PC-9 (cell line): ENCODE results near the gene DGLUCY. TPM values are rescaled to one million over a fixed set of nuclear protein-coding genes. Genes with fewer than 3 reads are reported as not detected.
"Not testable (repeated sequence)": the region's sequence is repeated elsewhere in the genome, so short reads cannot be mapped to it uniquely, and the experiment has no call there.

ENCODE experiments used
- BruUV-seq: library from RNA; stranded (reverse); fragments of 400-500 nt; replicated peaks from 2 replicates; lab custom pipeline; 2021; lab: Mats Ljungman, UMichigan
- CTCF ChIA-PET: fragments of 300-600 bp; sonication (Branson Sonifier 250); formaldehyde crosslinking; loops from one replicate; lab custom pipeline; 2022; ENCODE audit warnings: antibody characterized with exemption; lab: Charles Lee
- POLR2A ChIA-PET: fragments of 300-600 bp; sonication (Branson Sonifier 250); formaldehyde crosslinking; loops from one replicate; lab custom pipeline; 2022; ENCODE audit warnings: antibody characterized with exemption; ENCODE audit not compliant: unreplicated experiment; lab: Charles Lee
- DNase-seq, 2 experiments: peaks; one replicate each; pipeline versions ENCODE4 v3.0.0 to v3.0.0-alpha.2; 2015 to 2022; ENCODE audit warnings: mixed read lengths in 1 of 2
- H2AFZ ChIP-seq: fragments of 200-600 bp; sonication (generic); 2 replicates; pipeline ENCODE4 v1.8.1; 2017; ENCODE audit warnings: antibody characterized with exemption
- H3F3A ChIP-seq: fragments of 200-600 bp; sonication (generic); 2 replicates; pipeline ENCODE4 v1.8.1; 2017; ENCODE audit warnings: antibody characterized with exemption, mild to moderate bottlenecking, low read depth; ENCODE audit not compliant: insufficient read depth
- H3K27ac ChIP-seq: fragments of 200-600 bp; sonication (generic); 2 replicates; pipeline ENCODE4 v1.6.1; 2016; ENCODE audit warnings: mixed run types
- H3K27me3 ChIP-seq: fragments of 200-600 bp; sonication (generic); 2 replicates; pipeline ENCODE4 v1.6.1; 2016; ENCODE audit warnings: low read depth, mixed run types; ENCODE audit not compliant: insufficient read depth
- H3K36me3 ChIP-seq: fragments of 200-600 bp; sonication (generic); 2 replicates; pipeline ENCODE4 v1.6.1; 2016; ENCODE audit warnings: low read depth, mixed run types
- H3K4me1 ChIP-seq: fragments of 200-600 bp; sonication (generic); replicated peaks from 2 replicates; pipeline ENCODE4 v1.6.1; 2016; ENCODE audit warnings: mixed run types; ENCODE audit not compliant: insufficient read depth
- H3K4me2 ChIP-seq: fragments of 200-600 bp; sonication (generic); 2 replicates; pipeline ENCODE4 v1.6.1; 2017; ENCODE audit warnings: mixed run types
- H3K4me3 ChIP-seq: fragments of 200-600 bp; sonication (generic); 2 replicates; pipeline ENCODE4 v1.6.1; 2016; ENCODE audit warnings: mixed run types
- H3K79me2 ChIP-seq: fragments of 200-600 bp; sonication (generic); 2 replicates; pipeline ENCODE4 v1.6.1; 2017; ENCODE audit warnings: low read depth, mixed run types
- H3K9me2 ChIP-seq: fragments of 200-600 bp; sonication (generic); 2 replicates; pipeline ENCODE4 v1.8.1; 2017; ENCODE audit warnings: mild to moderate bottlenecking; ENCODE audit not compliant: insufficient read depth
- H3K9me3 ChIP-seq: fragments of 200-600 bp; sonication (generic); 2 replicates; pipeline ENCODE4 v1.8.1; 2016; ENCODE audit warnings: low read depth; ENCODE audit not compliant: insufficient read depth
- H4K20me1 ChIP-seq: fragments of 200-600 bp; sonication (generic); 2 replicates; pipeline ENCODE4 v1.8.1; 2017; ENCODE audit not compliant: insufficient read depth
- EZH2 ChIP-seq: fragments of 200-600 bp; sonication (generic); IDR thresholded peaks from 2 replicates; pipeline ENCODE4 v1.8.0; 2017; ENCODE audit warnings: antibody characterized with exemption, low read depth
- intact Hi-C: fragments of 100-400 bp; cut with micrococcal nuclease; formaldehyde crosslinking; loops from one replicate; pipeline ENCODE4 v1.10.0; 2022; ENCODE audit not compliant: unreplicated experiment
- total RNA-seq: library from RNA; stranded (reverse); gene quantifications from 2 replicates; pipeline ENCODE4 v1.2.3, GENCODE V29; 2021
- TF ChIP-seq, protein P1 (sequence below): fragments of 200-600 bp; sonication (generic); conservative IDR thresholded peaks from 2 replicates; pipeline ENCODE4 v1.6.1; 2017; ENCODE audit warnings: mixed run types, antibody characterized with exemption, mild to moderate bottlenecking, moderate library complexity

DGLUCY gene
- total RNA-seq, 1 experiment from 2014 or later: 15.9 TPM

DNA sequence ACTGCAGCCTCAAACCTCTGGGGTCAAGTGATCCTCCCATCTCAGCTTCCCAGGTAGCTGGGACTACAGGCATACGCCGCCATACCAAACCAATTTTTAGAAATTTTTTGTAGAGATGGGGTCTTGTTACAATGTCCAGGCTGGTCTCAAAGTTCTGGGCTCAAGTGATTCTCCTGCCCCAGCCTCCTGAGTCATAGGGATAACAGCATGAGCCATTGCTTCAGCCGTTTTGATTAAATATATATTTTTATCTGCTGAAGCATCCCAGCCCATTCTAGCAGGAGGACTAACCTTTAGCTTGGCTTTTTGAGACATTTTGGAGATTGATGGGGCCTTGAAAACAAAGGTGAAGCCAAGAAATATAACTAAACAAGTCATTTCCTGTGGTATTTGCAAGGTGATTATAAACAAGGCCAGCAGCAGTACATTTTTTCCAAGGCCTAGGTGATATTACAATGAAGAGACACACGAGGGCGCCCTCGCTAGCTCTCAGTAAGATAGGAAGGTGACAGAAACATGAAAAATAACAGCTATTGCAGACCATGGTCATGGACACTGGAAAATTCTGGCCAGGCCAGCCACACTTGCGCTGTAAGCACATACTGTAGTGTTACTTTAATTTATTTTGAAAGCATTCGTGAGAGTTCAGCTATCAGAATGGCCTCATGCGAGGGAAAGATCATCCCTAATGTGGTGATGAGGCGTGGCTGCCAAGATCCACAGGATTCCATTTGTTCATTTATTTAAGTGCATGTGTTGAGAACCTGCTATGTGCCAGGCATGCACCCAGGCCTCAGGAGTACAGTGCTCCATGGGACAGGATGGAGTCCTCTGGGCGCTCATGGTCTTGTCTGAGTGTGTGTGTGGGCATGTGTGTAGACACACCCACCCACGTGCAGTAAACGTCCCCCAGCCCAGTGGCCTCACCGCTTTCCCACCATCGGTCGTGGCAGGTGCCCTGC, 63.5 kb downstream of the DGLUCY start:
- no peaks in the 10 kb centered on the region for H3K4me1 ChIP-seq
- BruUV-seq: no TSS peak
- peak; percentile 10 to 51 for DNase-seq
- H3K9me2 ChIP-seq: no peaks in the 10 kb centered on the region
- intact Hi-C loops: loop anchor here (1.0 kb wide), 1 partner anchor 109 kb away; no protein-coding TSS in a partner anchor
- no peak overlapping the region for H2AFZ ChIP-seq
- TF ChIP-seq, protein P1, sequence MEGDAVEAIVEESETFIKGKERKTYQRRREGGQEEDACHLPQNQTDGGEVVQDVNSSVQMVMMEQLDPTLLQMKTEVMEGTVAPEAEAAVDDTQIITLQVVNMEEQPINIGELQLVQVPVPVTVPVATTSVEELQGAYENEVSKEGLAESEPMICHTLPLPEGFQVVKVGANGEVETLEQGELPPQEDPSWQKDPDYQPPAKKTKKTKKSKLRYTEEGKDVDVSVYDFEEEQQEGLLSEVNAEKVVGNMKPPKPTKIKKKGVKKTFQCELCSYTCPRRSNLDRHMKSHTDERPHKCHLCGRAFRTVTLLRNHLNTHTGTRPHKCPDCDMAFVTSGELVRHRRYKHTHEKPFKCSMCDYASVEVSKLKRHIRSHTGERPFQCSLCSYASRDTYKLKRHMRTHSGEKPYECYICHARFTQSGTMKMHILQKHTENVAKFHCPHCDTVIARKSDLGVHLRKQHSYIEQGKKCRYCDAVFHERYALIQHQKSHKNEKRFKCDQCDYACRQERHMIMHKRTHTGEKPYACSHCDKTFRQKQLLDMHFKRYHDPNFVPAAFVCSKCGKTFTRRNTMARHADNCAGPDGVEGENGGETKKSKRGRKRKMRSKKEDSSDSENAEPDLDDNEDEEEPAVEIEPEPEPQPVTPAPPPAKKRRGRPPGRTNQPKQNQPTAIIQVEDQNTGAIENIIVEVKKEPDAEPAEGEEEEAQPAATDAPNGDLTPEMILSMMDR: peak; percentile 79
- TF ChIP-seq EZH2: no peak
- H3K27ac ChIP-seq: no peak overlapping the region
- ChIA-PET POLR2A (interaction anchor here (0.6 kb wide), 1 partner anchor 274 kb away, joined by 3 read pairs; no protein-coding TSS in a partner anchor), CTCF (interaction anchor here (0.5 kb wide), 1 partner anchor 110 kb away, joined by 6 read pairs; no protein-coding TSS in a partner anchor)
- no peak overlapping the region for H3K4me2 ChIP-seq
- H3F3A ChIP-seq: no peaks in the 10 kb centered on the region
- no peaks in the 10 kb centered on the region for H3K9me3 ChIP-seq
- no peaks in the 10 kb centered on the region for H3K36me3 ChIP-seq
- H4K20me1 ChIP-seq: no peaks in the 10 kb centered on the region
- H3K4me3 ChIP-seq: no peak overlapping the region
- H3K79me2 ChIP-seq: no peaks in the 10 kb centered on the region
- H3K27me3 ChIP-seq: no peaks in the 10 kb centered on the region

- no peaks in the 10 kb centered on the region for H3K79me2 ChIP-seq
- no peak overlapping the region for H2AFZ ChIP-seq
- no peak overlapping the region for H3K27ac ChIP-seq
- H3K27me3 ChIP-seq: no peaks in the 10 kb centered on the region
- no peak overlapping the region for H3K4me3 ChIP-seq
- no peak for TF ChIP-seq EZH2
- TF ChIP-seq, protein P1: no peak
- no peaks in the 10 kb centered on the region for H3K9me2 ChIP-seq
- no peaks in the 10 kb centered on the region for H4K20me1 ChIP-seq
- BruUV-seq: no TSS peak
- no peak overlapping the region for H3K4me2 ChIP-seq
- no peak for DNase-seq
- no peaks in the 10 kb centered on the region for H3K4me1 ChIP-seq
- intact Hi-C loops: no loop called here
- no peaks in the 10 kb centered on the region for H3K9me3 ChIP-seq
- ChIA-PET POLR2A (no interaction called here), CTCF (no interaction called here)
- no peaks in the 10 kb centered on the region for H3F3A ChIP-seq
- no peaks in the 10 kb centered on the region for H3K36me3 ChIP-seq
These were observed 66.7 kb downstream of the DGLUCY start for GRCh38 chr14:91180611-91181010.

GRCh38 chr14:91182753-91183152, 68.9 kb downstream of the DGLUCY start:
- H3K36me3 ChIP-seq, H3K9me2 ChIP-seq, H3K9me3 ChIP-seq, BruUV-seq, H3K27me3 ChIP-seq, CTCF ChIA-PET, H3K4me2 ChIP-seq, intact Hi-C loops, H4K20me1 ChIP-seq, H3K4me3 ChIP-seq, H3K79me2 ChIP-seq, H3K4me1 ChIP-seq, H2AFZ ChIP-seq, H3F3A ChIP-seq, POLR2A ChIA-PET, DNase-seq, H3K27ac ChIP-seq: not testable (repeated sequence)
